ENCODE results near the gene HDGFL3. TPM values are rescaled to one million over a fixed set of nuclear protein-coding genes. Genes with fewer than 3 reads are reported as not detected.

The HDGFL3 gene
- total and polyA plus RNA-seq, 2 donors (not counting 1 experiment from before 2014, with no cell fraction given): 0.12 to 2.5 TPM

- H3K27me3 Mint-ChIP-seq: peaks cover 26% of the 10 kb centered on the region
- no peak overlapping the region for H3K4me3 Mint-ChIP-seq
- POLR2A ChIA-PET: no interaction called here
- no peak for DNase-seq
- CTCF ChIA-PET: no interaction called here
- no peaks in the 10 kb centered on the region for H3K9me3 Mint-ChIP-seq (ENCODE audit: insufficient read depth)
- ATAC-seq (ENCODE audit: low read depth): no peak
- Histone ChIP-seq H3K4me3 (ENCODE audit: control extremely low read depth in 1 of 5, extremely low read depth in 1 of 5, insufficient read depth in 1 of 5, low read depth in 2 of 5, low read length in 4 of 5) (no peak overlapping the region), H3K36me3 (replicated peaks in 1 of 2; ENCODE audit: control extremely low read depth in 1 of 2, control insufficient read depth in 1 of 2, extremely low read depth in 1 of 2, insufficient read depth in 2 of 2, low read length in 1 of 2) (no peaks in the 10 kb centered on the region), H3K4me1 (ENCODE audit: control insufficient read depth in 2 of 2, insufficient read depth in 2 of 2, low read length in 2 of 2) (no peaks in the 10 kb centered on the region), H3K4me2 (replicated peaks; ENCODE audit: low read depth, low read length, poor library complexity, severe bottlenecking) (no peak overlapping the region), H3K79me2 (ENCODE audit: control insufficient read depth, insufficient read depth, low read length) (no peaks in the 10 kb centered on the region), H3K27ac (ENCODE audit: low read length in 2 of 2) (no peak overlapping the region), H3K9ac (ENCODE audit: low read length) (no peak overlapping the region), H3K27me3 (replicated peaks in 1 of 4; ENCODE audit: control extremely low read depth in 1 of 4, control insufficient read depth in 3 of 4, insufficient read depth in 4 of 4, low read length in 3 of 4) (peaks cover 0 to 3% (median 0%) of the 10 kb centered on the region in 4 experiments), H3K9me3 (ENCODE audit: control extremely low read depth in 1 of 3, control insufficient read depth in 2 of 3, insufficient read depth in 1 of 3, low read length in 2 of 3) (peaks cover 0 to 6% (median 2%) of the 10 kb centered on the region in 3 donors), H2AFZ (ENCODE audit: insufficient read depth, low read depth, low read length, poor library complexity, severe bottlenecking) (no peak overlapping the region), H4K20me1 (ENCODE audit: control insufficient read depth, insufficient read depth, low read length, poor library complexity, severe bottlenecking) (no peaks in the 10 kb centered on the region)
- H3K27ac Mint-ChIP-seq: no peak overlapping the region
- TF ChIP-seq CTCF (IDR thresholded peaks at IDR 0.05): no peak
- no peak for TF ChIP-seq EZH2 (IDR thresholded peaks at IDR 0.05; ENCODE audit: borderline replicate concordance, insufficient read depth, low read depth, low read length, poor library complexity, severe bottlenecking)
- H3K4me1 Mint-ChIP-seq: peaks cover 2% of the 10 kb centered on the region
- intact Hi-C loops (cut with micrococcal nuclease): no loop called here
Observed at GRCh38 chr15:83098079-83098478, 109.5 kb downstream of the HDGFL3 start.

- Mint-ChIP-seq H3K9me3 (ENCODE audit: insufficient read depth) (no peaks in the 10 kb centered on the region), H3K27me3 (peaks cover 8% of the 10 kb centered on the region), H3K4me1 (peaks cover 10% of the 10 kb centered on the region), H3K4me3 (no peak overlapping the region), H3K27ac (no peak overlapping the region)
- Histone ChIP-seq H3K4me1 (ENCODE audit: control insufficient read depth in 2 of 2, insufficient read depth in 2 of 2, low read length in 2 of 2) (peaks cover 9 to 13% of the 10 kb centered on the region in 2 donors), H3K4me2 (replicated peaks; ENCODE audit: low read depth, low read length, poor library complexity, severe bottlenecking) (no peak overlapping the region), H3K9ac (ENCODE audit: low read length) (no peak overlapping the region), H3K4me3 (ENCODE audit: control extremely low read depth in 1 of 5, extremely low read depth in 1 of 5, insufficient read depth in 1 of 5, low read depth in 2 of 5, low read length in 4 of 5) (no peak overlapping the region), H3K27ac (ENCODE audit: low read length in 2 of 2) (no peak overlapping the region), H4K20me1 (ENCODE audit: control insufficient read depth, insufficient read depth, low read length, poor library complexity, severe bottlenecking) (no peaks in the 10 kb centered on the region), H3K27me3 (replicated peaks in 1 of 4; ENCODE audit: control extremely low read depth in 1 of 4, control insufficient read depth in 3 of 4, insufficient read depth in 4 of 4, low read length in 3 of 4) (peaks cover 0 to 3% (median 0%) of the 10 kb centered on the region in 4 experiments), H3K36me3 (replicated peaks in 1 of 2; ENCODE audit: control extremely low read depth in 1 of 2, control insufficient read depth in 1 of 2, extremely low read depth in 1 of 2, insufficient read depth in 2 of 2, low read length in 1 of 2) (no peaks in the 10 kb centered on the region), H3K79me2 (ENCODE audit: control insufficient read depth, insufficient read depth, low read length) (no peaks in the 10 kb centered on the region), H2AFZ (ENCODE audit: insufficient read depth, low read depth, low read length, poor library complexity, severe bottlenecking) (no peak overlapping the region), H3K9me3 (ENCODE audit: control extremely low read depth in 1 of 3, control insufficient read depth in 2 of 3, insufficient read depth in 1 of 3, low read length in 2 of 3) (peaks cover 0 to 6% (median 2%) of the 10 kb centered on the region in 3 donors)
- DNase-seq (no peak), ATAC-seq (ENCODE audit: low read depth) (no peak)
- TF ChIP-seq EZH2 (IDR thresholded peaks at IDR 0.05; ENCODE audit: borderline replicate concordance, insufficient read depth, low read depth, low read length, poor library complexity, severe bottlenecking) (no peak), CTCF (IDR thresholded peaks at IDR 0.05) (no peak)
- intact Hi-C loops (cut with micrococcal nuclease): no loop called here
- WGBS (ENCODE audit: insufficient coverage): 95% methylated on average over 3 of the region's 5 CpGs
- CTCF ChIA-PET: no interaction called here
- POLR2A ChIA-PET: no interaction called here
Observed at GRCh38 chr15:83094583-83094982, 113.0 kb downstream of the HDGFL3 start.
